ES-I3 (cell line): ENCODE measurements around the gene NOTCH4.
"Not testable (repeated sequence)": the region's sequence is repeated elsewhere in the genome, so short reads cannot be mapped to it uniquely, and the experiment has no call there.

Experiments
- H3K36me3 ChIP-seq: 2 replicates; pipeline ENCODE4 v1.6.1; 2013; ENCODE audit warnings: mild to moderate bottlenecking, low read length, control low read depth, moderate library complexity; ENCODE audit not compliant: insufficient read depth
- H3K4me1 ChIP-seq: 2 replicates; pipeline ENCODE4 v1.6.1; 2013; ENCODE audit warnings: mild to moderate bottlenecking, control low read depth, low read length; ENCODE audit not compliant: insufficient read depth
- H3K9ac ChIP-seq: 2 replicates; pipeline ENCODE4 v1.6.1; 2013; ENCODE audit warnings: low read depth, mild to moderate bottlenecking, low read length, moderate library complexity
- H3K9me3 ChIP-seq: 2 replicates; pipeline ENCODE4 v1.6.1; 2013; ENCODE audit warnings: mild to moderate bottlenecking, low read length, moderate library complexity; ENCODE audit not compliant: control insufficient read depth, insufficient read depth

The NOTCH4 gene

DNA sequence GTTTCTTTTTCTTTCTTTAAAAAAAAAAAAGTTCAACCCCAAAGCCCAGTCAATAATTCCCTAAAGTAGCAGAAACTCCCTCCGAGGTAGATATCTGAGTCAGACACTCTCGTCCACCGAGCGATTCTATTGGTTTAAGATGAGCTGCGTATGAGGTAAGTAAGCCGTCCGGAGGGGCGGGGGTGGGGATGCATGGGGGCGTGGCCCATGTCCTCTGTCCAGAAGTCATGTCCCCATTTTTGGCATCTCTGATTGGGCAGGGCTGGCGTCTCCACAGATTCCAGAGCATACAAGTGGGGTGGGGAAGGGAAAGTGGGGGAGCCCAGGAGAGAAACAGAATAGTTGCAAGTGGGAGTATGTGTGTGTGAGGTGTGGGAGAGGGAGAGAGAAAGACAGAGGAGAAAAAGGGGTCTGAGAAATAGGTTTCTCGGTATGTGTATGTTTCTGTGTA lies 38.2 kb downstream of the NOTCH4 start:
- not testable (repeated sequence) for H3K36me3 ChIP-seq, H3K9me3 ChIP-seq, H3K9ac ChIP-seq
- H3K4me1 ChIP-seq: peaks cover 11% of the 10 kb centered on the region

DNA sequence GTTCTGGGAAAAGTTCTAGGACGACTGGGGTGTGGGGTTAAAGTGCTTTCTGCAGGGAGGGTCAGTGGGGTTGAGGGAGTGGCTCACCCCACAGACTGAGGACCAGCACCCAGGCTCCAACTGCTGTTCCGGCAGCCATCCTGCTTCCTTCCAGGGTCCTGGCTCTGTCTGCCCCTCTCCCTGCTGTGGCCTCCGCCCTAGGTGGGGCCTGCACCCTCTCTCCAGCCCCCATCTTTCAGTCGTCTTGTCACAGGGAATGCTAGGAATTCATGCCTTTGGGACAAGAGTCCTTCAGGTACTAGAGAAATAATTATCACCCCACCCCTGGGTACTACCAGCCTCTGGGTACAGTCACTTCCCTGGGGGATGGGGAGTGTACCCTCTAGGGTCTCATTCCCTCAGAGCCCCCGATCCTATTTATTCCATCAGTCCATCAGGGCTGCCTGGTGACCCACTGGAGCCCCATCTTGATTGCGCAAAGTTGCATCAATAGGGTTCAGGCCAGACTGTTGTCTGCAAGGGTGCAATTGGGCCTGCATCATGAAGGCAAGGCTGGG lies 39.7 kb downstream of the NOTCH4 start, which contains the start of gene AGER:
TSS of gene AGER (minus strand) at position 170 of the 557 bp plus-strand sequence. CDS start at position 139, 31 bp downstream.
- no peaks in the 10 kb centered on the region for H3K9me3 ChIP-seq
- H3K4me1 ChIP-seq: peaks cover 10% of the 10 kb centered on the region
- H3K36me3 ChIP-seq: peaks cover 9% of the 10 kb centered on the region; the same call in 1 of the 2 replicates
- H3K9ac ChIP-seq: no peak within 1 kb of the TSS

DNA sequence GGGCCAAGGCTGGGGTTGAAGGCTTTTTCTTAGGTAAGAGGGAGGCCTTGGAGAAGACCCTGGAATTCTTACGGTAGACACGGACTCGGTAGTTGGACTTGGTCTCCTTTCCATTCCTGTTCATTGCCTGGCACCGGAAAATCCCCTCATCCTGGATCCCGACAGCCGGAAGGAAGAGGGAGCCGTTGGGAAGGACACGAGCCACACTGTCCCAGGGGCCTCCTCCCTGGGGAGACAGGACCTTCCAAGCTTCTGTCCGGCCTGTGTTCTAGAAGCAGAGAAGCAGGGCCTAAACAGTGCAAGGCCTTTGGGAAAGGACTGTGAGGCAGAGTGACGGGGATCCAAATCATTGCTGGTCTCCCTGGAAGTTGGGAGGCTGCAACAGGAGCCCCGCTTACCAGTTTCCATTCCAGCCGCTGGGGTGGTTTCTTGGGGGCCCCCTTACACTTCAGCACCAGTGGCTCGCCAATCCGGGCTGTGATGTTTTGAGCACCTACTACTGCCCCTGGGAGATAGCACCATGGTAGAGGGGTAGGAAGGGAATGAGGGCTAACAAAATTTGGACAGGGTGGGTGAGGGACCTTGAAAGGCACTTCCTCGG lies 40.3 kb downstream of the NOTCH4 start:
- H3K4me1 ChIP-seq: peaks cover 5% of the 10 kb centered on the region; the same call in 1 of the 2 replicates
- no peaks in the 10 kb centered on the region for H3K9me3 ChIP-seq
- H3K9ac ChIP-seq: no peak overlapping the region
- H3K36me3 ChIP-seq: peaks cover 9% of the 10 kb centered on the region; the same call in 1 of the 2 replicates

DNA sequence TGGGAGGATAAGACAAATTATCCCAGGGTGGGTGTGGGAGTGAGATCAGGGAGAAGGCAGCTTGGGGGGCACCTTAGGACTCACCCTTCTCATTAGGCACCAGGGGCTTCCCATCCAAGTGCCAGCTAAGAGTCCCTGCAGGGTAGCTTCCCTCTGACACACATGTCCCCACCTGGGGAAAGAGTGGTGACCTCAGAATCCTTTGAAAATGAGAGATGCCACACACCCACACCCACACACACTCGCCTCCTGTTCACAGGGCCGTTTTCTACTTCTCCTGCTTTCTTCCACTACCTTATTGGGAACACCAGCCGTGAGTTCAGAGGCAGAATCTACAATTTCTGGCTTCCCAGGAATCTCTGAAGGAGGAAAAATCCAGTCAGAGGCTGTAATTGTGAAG lies 40.8 kb downstream of the NOTCH4 start:
- Histone ChIP-seq H3K4me1 (0 out of 2 replicates have a peak, but pooled peaks cover 3% of the 10 kb centered on the region), H3K9ac (no peak overlapping the region), H3K9me3 (no peaks in the 10 kb centered on the region), H3K36me3 (peaks cover 9% of the 10 kb centered on the region; the same call in 1 of the 2 replicates)

DNA sequence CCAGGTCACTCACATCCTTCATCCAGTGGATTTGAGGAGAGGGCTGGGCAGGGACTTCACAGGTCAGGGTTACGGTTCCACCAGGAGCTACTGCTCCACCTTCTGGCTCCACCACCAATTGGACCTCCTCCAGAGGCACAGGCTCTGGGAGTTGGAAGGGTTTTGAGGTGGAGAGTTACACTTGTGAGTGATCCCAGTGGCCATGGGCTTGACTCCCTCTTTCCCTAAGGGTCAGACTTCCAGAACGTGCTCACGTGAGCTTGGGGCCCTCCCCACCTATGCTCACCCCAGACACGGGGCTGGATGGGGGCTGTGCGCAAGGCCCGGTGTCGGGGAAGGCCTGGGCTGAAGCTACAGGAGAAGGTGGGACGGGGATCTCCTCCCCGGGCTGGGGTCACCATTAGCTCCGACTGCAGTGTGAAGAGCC lies 41.3 kb downstream of the NOTCH4 start:
- Histone ChIP-seq H3K36me3 (peaks cover 7% of the 10 kb centered on the region; the same call in 1 of the 2 replicates), H3K9me3 (no peaks in the 10 kb centered on the region), H3K9ac (no peak overlapping the region), H3K4me1 (0 out of 2 replicates have a peak, but pooled peaks cover 3% of the 10 kb centered on the region)

DNA sequence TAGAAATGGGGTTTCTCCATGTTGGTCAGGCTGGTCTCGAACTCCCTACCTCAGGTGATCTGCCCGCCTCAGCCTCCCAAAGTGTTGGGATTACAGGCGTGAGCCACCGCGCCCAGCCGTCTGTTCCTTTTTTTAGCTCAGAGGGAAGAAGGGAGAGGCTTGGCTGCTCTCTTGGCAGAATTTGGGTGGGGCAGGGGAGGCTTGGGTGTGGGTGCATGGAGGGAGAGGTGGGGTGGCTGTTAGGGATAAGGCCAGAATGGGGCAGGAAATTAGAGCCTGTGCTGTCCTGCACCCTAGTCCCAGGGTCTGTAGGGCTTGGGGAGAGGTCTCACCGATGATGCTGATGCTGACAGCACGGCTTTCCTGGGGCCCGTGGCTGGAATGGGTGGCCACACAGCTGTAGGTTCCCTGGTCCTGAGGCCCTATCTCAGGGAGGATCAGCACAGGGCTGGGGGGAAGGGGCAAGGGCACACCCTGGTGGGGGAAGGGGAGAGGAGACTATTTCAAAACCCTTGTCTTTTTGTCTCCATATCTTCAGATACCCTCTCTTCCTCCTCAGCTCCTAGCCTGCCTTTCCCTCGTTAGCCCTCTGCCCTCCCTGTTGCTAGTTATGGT lies 41.8 kb downstream of the NOTCH4 start:
- 0 out of 2 replicates have a peak, but pooled peaks cover 3% of the 10 kb centered on the region for H3K4me1 ChIP-seq
- H3K9ac ChIP-seq: no peak overlapping the region
- peaks cover 6% of the 10 kb centered on the region; the same call in 1 of the 2 replicates for H3K36me3 ChIP-seq
- H3K9me3 ChIP-seq: no peaks in the 10 kb centered on the region

DNA sequence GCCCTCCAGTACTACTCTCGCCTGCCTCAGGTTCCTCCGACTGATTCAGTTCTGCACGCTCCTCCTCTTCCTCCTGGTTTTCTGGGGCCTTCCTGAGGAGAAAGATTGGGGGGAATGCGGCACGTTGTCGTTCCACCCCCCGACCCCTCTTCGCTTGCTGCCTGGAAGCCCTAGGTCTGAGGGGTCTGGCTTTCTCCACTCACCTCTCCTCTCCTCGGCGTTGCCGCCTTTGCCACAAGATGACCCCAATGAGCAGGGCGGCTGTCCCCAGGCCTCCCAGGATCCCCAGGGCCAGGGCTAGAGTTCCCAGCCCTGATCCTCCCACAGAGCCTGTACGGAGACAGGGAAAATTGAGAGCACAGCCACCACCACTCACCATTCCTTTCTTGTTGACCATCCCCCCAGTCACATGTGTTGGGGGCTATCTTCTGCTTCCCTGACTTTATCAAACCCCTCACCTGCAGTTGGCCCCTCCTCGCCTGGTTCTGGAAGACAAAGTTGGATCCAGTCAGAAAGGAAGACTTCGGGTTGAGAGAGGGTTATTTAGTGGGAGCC lies 42.6 kb downstream of the NOTCH4 start:
- Histone ChIP-seq H3K4me1 (0 out of 2 replicates have a peak, but pooled peaks cover 3% of the 10 kb centered on the region), H3K36me3 (peaks cover 6% of the 10 kb centered on the region; the same call in 1 of the 2 replicates), H3K9ac (no peak overlapping the region), H3K9me3 (no peaks in the 10 kb centered on the region)

DNA sequence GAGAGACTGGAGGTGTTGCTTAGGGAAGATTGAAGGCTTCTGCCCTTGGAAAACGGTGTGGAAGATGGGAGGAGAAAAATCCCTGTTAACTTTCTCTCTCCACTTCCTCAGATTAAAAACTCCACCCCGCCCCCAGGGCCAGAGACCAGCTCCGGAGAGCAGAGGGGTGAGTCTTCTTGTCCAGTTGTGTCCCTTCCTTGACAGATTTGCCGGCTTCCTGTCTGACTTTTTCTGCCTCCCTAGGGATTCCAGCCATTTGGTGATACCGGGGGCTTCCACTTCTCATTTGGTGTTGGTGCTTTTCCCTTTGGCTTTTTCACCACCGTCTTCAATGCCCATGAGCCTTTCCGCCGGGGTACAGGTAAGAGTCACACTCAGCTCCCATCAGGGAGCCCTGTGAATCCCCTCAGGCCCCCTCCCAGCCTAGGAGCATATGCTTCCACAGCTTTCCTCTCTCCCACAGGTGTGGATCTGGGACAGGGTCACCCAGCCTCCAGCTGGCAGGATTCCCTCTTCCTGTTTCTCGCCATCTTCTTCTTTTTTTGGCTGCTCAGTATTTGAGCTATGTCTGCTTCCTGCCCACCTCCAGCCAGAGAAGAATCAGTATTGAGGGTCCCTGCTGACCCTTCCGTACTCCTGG lies 44.0 kb downstream of the NOTCH4 start:
- Histone ChIP-seq H3K36me3 (peaks cover 6% of the 10 kb centered on the region; the same call in 1 of the 2 replicates), H3K4me1 (peaks cover under 1% of the 10 kb centered on the region; the same call in 1 of the 2 replicates), H3K9ac (no peak overlapping the region), H3K9me3 (no peaks in the 10 kb centered on the region)

DNA sequence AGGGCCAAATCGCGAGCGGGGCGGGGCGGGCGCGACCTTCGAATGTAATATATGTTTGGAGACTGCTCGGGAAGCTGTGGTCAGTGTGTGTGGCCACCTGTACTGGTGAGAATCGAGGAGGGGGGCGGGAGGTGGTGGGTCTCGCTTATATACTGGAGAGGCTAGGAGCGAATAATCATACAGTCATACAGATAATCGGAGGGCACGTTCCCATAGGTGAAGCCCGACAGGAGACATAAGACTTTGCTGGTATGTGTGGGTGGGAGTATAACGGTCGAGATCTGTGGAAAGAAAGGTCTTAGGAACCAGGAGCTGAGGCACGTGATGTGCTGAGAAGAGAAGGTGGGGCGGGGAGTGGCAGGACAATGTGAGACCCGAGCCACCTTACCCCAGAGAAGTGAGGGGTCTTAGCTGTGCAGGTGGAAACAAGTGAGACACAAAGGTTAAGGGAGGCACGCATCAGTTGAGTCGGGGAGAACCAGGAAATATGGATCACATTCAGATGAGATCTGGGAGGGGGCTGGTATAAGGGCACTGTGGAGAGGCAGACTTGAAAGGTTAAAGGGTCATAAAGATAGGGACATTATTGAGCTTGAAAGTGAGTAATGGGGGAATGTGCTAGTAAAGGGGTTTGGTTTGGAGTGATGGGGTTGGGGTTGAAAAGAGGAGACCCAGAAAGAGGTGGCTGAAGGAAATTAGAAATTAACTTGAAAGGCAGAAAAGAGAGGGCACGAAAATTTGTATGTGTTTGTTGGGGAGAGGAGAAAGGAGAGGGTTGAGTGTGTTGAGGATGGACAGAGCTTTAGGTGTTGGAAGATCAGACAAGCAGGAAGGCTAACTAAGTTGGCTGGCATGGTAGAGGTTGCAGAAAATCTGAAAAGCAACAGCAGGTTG lies 45.1 kb downstream of the NOTCH4 start:
- peaks cover 6% of the 10 kb centered on the region; the same call in 1 of the 2 replicates for H3K36me3 ChIP-seq
- no peaks in the 10 kb centered on the region for H3K9me3 ChIP-seq
- peak overlapping the region; percentile 96 for H3K9ac ChIP-seq
- H3K4me1 ChIP-seq: peaks cover 9% of the 10 kb centered on the region; the same call in 1 of the 2 replicates

DNA sequence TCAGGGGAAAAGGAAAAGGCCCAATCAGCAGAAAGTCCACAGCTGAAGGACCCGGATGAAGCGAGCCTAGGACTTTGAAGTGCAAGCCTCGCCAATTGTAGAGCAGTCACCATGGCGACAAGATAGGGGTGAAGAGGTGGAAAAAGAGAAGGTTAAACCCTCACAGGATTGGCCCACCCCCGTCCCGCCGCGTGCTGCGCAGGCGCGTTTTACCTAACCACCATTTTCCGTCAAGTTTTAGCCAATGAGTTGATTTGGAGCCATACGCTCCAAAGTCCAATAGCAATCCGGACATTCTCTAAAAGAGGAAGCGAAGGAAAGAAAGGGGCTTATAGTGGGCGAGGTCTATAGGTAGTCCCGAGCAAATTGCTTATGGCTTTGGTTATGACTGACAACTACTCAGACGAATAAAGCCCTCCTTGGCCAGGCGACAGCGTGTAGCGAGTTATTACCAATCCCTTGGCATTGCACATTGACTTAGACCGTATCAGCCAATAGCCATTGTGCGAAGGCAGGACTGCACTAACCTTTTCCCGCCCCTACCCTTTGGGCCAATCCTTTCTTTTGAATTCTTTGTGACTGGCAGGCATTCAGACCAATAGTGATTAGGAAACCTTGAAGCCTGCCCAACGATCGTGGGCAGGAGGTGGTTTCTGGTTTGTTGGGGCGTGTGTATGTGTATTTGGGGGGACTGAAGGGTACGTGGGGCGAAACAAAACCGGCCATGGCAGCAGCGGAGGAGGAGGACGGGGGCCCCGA lies 45.9 kb downstream of the NOTCH4 start, which contains the start of gene RNF5:
TSS of gene RNF5 (plus strand) at position 618 of the 759 bp plus-strand sequence. CDS start at position 725, 107 bp downstream.
- Histone ChIP-seq H3K9me3 (no peaks in the 10 kb centered on the region), H3K36me3 (peaks cover 6% of the 10 kb centered on the region; the same call in 1 of the 2 replicates), H3K9ac (peak within 1 kb of the TSS; percentile 96), H3K4me1 (peaks cover 17% of the 10 kb centered on the region)

DNA sequence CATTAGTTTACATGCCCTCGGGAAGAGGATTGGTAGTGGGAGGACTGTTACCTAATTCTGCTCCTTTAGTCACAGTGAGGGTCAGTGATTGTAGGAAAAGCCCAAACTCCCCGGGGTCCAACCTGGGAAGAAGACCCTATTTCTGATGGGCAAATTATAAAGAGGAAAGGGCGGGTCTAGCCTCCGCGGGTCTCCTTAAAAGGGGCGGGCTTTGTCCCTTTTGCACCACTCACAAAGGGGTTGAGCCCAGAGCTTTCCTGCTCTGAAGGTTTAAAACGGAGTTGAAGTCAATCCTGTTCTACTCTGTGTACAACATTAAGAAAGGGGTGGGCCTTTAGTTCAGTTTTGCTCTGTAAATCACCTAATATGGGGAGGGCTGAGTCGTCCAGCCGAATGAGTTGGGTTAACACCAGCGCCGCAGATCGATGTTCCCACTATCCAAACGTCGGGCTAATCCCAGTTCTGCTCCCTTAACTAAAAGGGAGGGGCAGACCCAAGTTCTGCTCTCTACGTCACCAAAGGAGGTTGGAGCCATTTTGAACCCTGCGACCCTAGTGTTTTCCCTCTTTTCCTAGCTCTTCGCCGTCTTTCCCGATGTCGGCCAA lies 46.6 kb downstream of the NOTCH4 start:
- Histone ChIP-seq H3K4me1 (peaks cover 19% of the 10 kb centered on the region), H3K36me3 (peaks cover 6% of the 10 kb centered on the region; the same call in 1 of the 2 replicates), H3K9ac (peak overlapping the region; percentile 96), H3K9me3 (no peaks in the 10 kb centered on the region)

DNA sequence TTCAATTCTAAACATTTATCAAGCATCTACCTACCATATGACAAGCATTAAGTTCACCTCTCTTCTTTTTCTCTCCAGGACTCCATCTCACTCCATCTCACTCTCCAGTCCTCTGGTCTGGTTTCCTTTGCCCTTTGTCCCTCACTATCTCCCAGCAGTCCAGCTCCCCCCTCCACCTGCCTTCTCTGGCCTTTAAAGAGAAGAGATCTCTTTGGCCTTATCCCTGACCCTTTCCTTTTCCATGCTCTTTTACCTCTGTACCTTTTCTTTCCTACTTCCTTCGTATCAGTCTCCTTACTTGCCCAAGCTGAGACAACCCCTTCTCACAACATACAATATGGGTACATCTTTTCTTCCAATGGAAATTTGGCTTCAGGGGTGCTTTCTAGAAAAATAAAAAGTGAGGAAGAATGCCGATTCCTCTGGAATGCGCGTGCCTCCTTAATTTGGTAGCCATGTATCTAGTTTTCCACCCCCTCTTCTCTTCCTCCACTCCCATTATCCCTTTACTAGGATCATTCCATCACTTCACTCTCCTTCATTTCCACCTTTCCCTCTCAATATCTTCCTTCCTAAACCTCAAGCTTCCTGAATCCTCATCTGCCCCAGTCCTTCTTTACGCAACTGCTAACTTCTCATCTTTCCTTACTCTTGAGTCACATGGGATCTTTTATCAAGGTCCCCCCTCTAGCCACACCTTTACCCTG lies 47.2 kb downstream of the NOTCH4 start:
- no peaks in the 10 kb centered on the region for H3K9me3 ChIP-seq
- peak overlapping the region; percentile 96 for H3K9ac ChIP-seq
- peaks cover 6% of the 10 kb centered on the region; the same call in 1 of the 2 replicates for H3K36me3 ChIP-seq
- peaks cover 19% of the 10 kb centered on the region for H3K4me1 ChIP-seq
